Measurements from ENCODE around the gene GTF2H1.
"Not testable (repeated sequence)": the region's sequence is repeated elsewhere in the genome, so short reads cannot be mapped to it uniquely, and the experiment has no call there.

GTF2H1 gene

DNA sequence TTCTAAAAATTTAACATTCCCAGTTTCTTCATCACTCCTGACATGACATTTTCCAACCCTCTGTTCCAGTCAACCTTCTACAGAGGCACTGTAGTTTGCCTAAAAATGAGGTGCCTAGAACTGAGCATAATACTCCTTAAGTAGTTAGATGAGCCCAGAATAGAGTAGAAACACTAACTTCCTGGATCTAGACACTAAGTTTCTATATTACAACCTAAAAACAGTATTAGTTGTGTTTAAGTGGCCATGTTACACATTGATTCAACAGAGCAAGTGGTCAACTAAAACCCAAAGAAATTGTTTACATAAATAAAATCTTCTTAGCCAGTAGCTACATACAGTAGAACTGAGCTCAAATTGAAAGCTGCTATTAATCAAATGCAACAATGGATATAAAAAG lies 1.8 kb upstream of the GTF2H1 start:
- DNase-seq, result no peak

DNA sequence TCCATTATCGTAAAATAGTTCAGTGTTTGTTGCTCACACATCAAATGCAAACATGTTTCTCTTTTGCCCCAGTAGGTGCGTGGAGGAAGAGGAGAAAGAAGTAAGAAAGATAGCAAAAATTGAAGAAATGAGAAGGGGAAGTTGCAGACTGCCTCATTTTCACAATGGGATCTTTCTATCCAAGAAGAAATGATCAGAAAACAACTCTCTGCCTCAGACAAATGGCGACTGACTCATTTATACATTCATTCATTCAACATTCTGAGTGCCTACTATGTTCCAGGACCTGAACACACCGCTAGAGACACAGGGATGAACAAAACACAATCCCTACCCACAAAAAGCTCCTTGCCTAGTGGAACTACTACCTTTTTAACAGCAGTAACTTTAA lies 794 bp upstream of the GTF2H1 start:
- no peak for DNase-seq

DNA sequence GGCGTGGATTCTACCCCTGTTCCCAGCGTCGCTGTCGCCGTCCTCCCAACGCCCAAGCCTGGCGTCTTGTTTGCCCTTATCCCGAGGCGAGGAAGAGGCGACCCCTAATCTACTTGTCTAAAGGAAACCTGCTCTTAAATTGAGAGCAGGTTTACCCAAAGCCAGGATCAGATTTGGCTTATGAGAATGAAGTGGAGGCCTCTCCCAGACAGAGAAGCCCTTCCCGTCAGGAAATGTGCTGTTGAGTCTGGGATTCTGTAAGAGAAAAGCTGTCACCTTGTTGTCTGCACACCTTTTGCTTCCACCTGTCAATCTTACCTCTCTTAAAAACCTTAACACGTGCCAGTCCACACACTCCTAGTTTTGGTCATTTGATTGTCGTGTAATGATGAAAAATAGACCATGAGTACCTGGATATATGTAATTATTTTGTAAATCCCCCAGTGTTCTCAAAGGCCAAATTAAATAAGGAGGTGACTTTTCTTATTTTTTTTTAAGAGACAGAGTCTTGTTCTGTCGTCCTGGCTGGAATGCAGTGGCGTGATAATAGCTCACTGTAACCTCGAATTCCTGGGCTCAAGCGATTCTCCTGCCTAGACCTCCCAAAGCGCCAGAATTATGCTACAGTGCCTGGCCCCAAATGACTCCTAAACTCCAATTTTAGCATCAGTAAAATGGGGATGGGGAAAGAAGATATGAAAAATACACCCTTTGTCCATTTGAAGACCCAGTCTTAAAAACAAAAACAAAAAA lies 627 bp downstream of the GTF2H1 start:
- no peak for DNase-seq

DNA sequence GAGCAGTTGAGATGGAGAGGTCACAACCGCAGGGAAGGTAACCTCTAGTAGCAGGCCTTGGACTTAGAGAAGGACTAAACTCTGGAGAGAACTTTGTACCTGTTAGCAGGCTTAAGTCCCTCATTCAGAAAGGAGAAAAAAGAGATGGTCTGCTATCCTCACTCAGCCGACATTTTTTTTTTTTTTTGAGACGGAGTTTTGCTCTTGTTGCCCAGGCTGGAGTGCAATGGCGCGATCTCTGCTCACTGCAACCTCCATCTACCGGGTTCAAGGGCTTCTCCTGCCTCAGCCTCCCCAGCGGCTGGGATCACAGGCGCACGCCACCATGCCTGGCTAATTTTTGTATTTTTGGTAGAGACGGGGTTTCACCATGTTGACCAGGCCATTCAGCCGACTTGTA lies 1.5 kb downstream of the GTF2H1 start:
- not testable (repeated sequence) for DNase-seq

DNA sequence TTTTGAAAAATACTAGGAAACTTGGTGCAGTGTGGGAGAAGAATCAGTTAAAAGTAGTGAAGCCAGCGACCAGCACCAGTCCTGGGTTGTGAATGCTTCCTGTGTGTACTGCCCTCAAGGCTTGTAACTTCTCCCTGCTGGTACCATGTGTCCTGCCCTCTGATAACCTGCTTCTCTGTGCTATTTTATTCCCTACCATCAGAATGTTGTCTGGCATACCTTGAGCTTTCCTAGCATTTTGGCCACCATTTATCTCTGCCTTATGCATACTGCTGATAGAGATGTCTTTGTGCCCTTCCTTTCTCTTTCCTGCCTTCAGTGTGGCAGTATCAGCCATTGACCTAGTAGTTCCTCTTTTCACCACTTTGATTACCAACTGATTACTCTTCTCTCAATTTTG lies 2.0 kb downstream of the GTF2H1 start:
- DNase-seq, result no peak

DNA sequence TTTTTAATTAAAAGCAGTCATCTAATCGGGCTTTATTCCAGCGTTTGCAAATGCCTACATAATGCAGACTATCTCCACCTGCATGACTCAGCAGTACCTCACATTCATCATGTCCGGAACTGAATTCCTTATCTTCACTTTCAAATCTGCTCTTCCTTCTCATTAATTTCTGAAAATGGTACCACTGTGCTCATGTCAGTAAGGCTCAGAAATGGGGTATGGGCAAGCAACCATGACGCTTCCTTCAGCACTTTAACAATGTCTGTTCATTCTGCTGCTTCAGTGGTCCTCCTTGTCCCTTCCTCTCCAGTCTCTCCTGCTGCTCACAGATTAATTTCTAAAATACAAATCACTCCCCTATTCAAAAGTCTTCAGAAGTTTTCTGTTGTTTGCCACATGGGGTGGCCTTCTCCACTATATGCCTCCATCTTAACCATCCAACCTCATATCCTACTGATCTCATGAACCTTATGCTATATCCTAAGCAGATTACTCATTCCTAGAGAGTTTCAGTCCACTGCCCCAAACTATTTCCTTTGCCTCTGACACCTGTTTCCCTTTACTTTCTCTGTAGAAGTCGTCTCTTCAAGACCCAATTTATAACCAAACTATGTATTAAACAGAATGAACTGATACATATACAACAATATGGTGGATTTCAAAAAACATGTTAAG lies 7.0 kb downstream of the GTF2H1 start:
- DNase-seq, result peak; percentile 48

DNA sequence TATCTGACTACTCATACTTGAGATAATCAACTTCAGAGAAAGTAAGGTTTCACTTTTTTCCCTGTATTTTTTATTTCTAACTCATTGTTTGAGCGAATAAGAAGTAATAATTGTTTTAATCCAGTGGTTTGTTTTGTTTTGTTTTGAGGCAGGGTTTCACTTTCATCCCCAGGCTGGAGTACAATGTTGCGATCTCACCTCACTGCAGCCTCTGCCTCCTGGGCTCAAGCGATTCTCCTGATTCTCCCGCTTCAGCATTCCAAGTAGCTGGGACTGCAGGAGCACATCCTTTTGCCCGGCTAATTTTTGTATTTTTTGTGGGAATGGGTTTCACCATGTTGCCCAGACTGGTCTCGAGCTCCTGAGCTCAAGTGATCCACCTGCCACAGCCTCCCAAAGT lies 8.6 kb downstream of the GTF2H1 start:
- DNase-seq, result no peak

DNA sequence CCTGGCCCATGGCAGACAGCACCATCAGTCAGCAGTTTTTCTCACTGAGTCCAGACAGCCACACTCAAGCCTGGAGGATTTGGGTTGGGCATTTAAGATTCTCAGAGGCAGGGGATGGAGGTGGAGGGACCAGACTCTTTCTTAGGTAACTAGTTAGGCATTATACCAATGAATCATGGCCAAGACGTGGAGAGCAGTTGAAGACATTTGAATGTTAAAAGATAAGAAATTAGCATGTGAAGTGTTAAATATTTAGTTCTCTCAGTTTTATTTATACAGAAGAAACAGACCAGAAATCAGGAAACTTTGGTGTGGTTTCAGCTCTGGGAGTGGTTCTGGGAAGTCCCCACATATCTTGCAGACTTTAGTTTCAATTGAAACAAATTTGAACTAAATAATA lies 9.9 kb downstream of the GTF2H1 start:
- DNase-seq, result no peak

DNA sequence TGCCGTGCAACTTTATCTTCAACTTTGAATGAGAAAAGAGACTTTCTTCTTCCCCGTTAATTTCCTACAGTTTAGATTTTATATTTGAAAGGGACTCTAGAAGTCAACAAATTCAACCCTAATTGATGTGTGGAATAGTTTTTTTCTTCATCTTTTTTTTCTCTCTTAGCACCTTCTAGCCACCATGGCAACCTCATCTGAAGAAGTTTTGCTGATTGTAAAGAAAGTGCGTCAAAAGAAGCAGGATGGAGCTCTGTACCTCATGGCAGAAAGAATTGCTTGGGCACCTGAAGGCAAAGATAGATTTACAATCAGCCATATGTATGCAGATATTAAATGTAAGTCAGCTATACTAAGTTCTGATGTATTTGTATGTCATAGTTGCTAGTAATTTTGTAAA lies 10.5 kb downstream of the GTF2H1 start:
- no peak for DNase-seq

DNA sequence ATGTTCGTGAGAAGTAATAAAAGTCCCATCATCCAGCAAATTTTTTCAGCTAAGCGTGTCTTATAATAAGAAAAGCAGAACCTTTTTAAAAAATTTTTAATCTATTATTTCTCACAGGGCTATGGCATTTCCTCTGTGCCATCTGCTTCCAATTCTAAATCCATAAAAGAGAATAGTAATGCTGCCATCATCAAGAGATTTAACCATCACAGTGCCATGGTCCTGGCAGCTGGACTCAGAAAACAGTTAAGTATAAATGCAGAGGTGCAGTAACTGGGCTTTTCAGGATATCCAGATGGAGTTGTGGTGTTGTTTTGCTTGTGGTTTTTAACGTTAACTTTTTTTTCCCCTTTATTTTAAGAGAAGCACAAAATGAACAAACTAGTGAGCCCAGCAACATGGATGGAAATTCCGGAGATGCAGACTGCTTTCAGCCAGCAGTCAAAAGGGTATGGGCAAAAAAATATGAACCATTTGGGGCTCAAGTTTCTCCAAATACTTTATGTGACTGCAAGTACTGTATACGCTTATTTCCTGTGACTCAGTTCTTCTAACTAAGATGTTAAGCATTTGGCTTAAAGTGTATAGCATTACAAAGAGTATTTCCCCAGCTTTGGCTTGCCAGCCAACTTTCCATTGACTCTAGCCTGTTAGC lies 25.2 kb downstream of the GTF2H1 start:
- DNase-seq, result no peak

DNA sequence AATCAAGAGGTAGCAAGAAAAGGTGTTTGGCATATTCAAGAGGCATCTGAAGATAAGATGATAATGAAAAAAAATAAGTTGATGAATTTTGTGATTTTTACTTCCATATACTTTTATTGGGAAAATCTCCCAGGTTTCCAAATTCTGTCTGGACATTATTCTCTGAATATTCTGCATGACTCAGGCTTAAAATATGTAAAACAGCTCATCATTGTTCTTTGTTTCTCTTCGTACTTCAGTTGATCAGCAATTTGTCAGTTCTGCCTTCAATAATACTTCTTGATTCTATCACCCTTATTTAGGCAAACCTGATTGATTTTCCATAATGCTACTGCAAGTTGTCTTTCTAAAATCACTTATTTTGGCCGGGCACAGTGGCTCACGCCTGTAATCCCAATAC lies 30.2 kb downstream of the GTF2H1 start:
- DNase-seq, result no peak

DNA sequence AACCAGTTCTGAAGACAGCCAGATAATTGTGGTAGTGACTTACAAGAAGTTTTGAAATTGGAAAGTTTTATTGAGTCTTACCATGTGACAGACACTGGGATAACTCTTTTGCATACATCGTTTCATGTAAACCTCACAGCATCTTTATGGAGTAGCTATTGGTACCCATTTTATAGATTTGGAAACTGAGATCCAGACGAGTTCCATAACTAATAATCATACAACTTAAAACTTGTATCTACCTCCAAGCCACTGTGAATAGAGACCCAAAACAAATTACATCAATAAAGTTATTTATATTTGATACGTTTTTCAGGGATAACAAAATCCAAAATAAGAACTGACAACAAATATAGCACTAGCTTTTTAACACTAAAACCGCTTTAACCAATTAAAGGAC lies 36.3 kb downstream of the GTF2H1 start:
- DNase-seq, result no peak

DNA sequence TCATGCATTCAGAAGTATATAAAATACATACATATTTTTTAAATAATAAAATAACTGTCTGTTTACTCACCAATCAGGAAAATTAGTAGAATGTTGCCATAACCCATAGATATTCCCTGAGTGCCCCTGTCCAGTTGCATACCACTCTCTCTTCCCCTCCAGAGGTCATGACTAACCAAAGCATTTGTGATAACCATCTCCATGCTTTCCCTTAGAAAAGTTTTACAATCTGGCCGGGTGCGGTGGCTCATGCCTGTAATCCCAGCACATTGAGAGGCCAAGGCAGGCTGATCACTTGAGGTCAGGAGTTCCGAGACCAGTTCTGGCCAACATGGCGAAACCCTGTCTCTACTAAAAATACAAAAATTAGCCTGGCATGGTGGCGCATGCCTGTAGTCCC lies 38.8 kb downstream of the GTF2H1 start:
- DNase-seq, result no peak

DNA sequence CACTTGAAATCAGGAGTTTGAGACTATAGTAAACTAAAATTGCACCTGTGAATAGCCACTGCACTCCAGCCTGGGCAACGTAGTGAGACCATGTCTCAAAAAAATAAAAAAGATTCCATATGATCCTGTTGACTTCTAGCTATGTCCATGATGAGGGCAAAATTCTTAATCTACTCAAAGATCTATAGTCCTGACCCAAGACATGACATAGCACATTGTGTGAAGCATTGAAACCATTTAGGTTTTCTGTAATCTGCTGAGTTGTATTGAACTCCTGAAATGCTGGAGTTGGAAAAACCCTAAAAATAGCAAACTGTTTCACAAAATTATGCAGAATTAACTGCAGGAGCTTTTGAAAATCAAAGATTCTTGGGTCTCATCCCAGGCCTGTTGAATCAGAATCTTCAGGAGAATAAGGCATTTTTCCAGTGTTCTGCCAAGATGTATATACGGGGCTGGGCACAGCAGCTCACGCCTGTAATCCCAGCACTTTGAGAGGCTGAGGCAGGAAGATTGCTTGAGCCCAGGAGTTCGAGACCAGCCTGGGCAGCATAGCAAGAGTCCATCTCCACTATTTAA lies 42.2 kb downstream of the GTF2H1 start:
- DNase-seq, result no peak

DNA sequence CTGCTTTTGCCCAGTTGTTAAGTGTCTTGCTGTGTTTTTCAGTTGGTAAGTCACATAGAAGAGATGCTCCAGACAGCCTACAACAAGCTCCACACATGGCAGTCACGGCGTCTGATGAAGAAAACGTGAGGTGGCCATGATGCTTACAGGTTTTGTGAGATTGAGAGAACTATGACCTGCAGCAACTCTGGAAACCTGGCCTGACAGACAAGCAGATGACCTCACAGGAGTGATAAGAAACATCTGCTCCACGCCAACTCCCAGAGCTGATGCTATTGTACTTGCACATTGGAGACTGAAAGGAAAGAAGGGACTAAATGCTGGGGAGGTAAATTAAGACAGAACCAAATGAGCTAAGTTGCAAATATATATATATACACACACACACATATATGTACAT lies 43.4 kb downstream of the GTF2H1 start:
- no peak for DNase-seq

DNA sequence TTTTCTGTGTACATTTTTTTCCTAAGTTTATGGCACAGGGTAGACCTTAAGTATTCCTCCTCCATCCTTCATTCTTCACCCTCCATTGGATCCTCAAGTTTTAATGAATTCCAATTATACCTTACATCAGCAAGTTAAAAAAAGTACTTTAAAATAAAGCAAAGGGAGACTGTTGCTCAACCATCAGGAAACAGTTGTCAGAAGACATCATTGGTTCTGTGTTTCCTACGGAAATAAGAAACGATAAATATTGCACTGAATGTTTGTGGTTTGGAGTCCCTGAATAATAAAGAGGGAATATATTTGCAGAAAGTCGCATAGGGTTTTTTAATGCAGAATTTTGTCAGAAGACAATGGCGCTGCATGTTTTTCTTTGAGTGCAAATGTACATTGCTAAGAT lies 43.9 kb downstream of the GTF2H1 start:
- DNase-seq, result no peak

DNA sequence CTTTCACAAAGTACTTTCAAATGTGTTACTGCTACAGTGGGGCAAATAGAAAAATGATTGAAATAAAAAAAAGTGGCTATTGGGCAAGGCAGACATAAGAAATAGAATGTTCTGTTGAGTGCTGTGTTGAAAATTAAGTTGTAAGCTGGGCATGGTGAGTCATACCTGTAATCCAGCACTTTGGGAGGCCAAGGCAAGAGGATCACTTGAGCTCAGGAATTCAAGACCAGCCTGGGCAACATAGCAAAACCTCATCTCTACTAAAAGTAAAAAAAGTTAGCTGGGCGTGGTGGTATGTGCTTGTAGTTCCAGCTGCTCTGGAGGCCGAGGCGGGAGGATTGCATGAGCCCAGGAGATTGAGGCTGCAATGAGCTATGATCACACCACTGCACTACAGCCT lies 45.1 kb downstream of the GTF2H1 start:
- DNase-seq, result no peak

DNA sequence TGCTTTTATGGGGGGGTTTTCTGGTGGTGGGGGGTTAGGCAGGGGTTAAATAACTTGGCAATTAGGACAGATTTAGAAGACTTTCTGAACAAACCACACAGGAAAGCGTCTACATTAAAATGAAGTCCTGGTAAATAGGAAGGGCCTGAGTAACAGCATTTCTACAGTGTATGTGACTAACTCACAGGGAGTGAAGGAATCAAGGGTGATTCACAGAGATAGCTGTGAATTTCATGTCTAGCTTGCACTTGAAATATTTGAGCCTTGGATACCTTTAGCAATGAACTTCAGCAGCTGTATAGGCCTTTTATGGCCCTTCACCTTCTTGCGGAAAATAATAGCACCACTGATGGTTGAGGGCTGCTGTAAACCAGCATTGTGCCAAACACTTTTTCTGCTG lies 45.9 kb downstream of the GTF2H1 start:
- no peak for DNase-seq

DNA sequence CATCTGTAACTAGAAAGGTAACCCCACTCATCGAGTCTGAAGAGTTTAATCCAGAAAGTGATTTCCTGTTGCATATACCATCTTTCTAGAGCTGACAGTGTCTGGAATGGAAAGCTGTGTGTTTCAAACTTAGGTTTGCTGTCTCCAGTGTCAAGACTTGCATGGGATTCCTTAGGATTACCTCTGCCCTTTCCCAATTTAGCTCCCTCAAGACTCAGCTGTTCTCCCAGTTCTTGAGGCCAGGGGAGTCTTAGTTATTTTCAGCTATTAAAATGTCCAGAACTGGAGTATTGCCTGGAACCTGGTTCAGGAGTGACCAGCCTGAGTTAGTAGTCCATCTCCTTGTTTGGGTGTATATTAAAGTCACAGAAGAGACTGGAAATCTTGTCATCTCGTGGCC lies 47.0 kb downstream of the GTF2H1 start:
- DNase-seq, result no peak

DNA sequence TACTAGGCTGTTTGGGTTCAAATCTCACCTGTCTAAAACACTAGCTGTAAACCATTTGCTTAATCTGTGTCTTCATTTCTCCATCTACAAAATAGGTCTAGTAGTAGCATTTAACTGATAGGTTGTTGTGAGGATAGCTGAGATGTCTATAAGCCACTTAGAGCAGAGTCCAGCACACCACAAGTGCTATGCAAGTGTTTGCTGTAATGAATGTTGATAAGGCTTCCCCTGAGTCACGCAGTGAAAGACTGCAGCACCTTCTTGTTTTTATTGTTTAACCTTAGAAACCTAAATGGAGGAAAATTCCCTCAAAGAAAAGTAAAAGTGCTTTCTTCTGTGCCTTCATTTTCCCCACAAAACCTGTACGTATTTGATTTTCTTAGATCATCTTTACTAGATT lies 48.9 kb downstream of the GTF2H1 start:
- no peak for DNase-seq

DNA sequence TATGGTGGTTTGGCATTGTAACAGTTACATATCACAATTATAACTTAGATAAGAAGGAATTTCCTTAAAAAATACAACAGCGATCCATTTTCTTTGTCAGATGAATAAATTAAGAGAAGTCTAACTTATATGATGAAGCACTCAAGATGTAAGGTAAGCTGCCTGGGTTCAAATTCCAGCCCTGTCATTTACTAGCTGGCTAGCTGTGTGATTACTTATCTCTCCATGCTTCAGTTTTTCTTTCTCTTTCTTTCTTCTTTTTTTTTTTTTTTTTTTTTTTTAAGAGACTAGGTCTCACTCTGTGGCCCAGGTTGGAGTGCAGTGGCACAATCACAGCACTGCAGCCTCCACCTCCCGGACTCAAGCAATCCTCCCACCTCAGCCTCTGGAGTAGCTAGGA lies 49.8 kb downstream of the GTF2H1 start:
- no peak for DNase-seq

DNA sequence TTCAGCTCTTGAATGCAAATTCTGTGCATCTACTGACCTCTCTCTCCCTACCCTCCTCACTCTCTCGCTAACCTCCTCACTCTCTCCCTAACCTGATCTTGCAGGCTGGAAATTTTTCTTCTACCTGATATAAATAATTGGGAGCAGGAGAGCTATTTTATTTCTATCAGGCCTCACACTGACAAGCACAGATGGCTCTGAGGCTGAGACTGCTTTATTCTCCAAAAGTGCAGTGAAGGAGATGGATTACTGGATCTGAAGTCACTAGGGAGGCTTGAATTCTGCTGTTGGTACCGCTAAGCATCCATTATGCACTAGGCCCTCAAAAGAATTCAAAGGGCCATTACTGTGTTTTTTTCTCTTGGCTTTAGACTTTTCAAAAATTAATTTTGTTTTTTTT lies 52.6 kb downstream of the GTF2H1 start:
- DNase-seq, result no peak

DNA sequence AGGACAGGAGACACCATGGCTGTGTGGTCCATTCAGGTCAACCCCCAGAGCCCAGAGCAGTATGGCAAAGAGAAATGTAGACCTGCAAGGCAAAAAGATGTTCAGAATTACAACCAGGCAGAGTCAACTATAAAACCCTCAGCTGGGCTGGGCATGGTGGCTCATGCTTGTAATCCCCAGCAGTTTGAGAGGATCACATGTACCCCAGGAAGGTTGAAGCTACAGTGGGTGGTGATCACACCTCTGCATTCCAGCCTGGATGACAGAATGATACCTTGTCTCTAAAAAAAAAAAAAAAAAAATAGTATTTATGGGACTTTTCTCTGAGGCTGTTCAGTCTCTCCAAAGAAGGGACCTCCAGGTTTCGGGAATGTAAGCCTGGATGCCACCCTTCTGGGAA lies 53.6 kb downstream of the GTF2H1 start:
- DNase-seq, result no peak

DNA sequence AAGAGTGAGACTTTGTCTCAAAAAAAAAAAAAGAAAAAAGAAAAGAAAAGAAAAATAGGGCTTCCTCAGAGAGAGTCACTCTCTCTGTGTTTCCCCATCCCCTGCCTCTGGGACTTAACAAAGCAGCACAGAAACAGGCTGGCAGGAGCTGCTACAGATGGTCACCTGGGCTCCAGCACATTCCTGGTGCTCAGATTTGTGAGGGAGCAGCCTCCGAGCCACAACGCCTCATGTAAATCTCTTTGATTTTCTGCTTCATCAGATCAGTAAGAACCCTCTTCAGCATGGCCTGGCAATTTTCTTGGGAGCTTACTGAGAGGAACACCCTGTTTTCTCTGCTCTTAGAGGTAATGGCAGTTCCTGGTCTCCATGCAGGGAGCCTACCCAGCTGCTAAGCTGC lies 56.8 kb downstream of the GTF2H1 start:
- DNase-seq, result no peak

Data from activated CD4-positive, alpha-beta T cell treated with anti-CD3 and anti-CD28 coated beads, Interleukin-2, Interleukin-6, amounts not matched to agents 100 ng/mL and 50 ng/mL, durations not matched to agents 16 hours and 8 hours (primary cell).